Lung microvascular endothelial cell (primary cell): ENCODE results near the gene GSE1. TPM values are rescaled to one million over a fixed set of nuclear protein-coding genes. Genes with fewer than 3 reads are reported as not detected.
A peak's percentile ranks its signal among the peaks of the same experiment; 100 is the strongest.

Source experiments
- DNase-seq, 2 donors: peaks; one replicate each; pipeline versions ENCODE4 v3.0.0 to v3.0.0-alpha.2; 2010; ENCODE audit warnings: low read depth in 2 of 2
- total RNA-seq: library from RNA; depleted of rRNA; stranded (reverse); fragments of >200 nt; gene quantifications from 2 replicates; pipeline ENCODE4 v1.2.1, GENCODE V29; 2014

GSE1 gene
- total RNA-seq, 1 donor from 2014 or later, result 12.1 TPM

DNA sequence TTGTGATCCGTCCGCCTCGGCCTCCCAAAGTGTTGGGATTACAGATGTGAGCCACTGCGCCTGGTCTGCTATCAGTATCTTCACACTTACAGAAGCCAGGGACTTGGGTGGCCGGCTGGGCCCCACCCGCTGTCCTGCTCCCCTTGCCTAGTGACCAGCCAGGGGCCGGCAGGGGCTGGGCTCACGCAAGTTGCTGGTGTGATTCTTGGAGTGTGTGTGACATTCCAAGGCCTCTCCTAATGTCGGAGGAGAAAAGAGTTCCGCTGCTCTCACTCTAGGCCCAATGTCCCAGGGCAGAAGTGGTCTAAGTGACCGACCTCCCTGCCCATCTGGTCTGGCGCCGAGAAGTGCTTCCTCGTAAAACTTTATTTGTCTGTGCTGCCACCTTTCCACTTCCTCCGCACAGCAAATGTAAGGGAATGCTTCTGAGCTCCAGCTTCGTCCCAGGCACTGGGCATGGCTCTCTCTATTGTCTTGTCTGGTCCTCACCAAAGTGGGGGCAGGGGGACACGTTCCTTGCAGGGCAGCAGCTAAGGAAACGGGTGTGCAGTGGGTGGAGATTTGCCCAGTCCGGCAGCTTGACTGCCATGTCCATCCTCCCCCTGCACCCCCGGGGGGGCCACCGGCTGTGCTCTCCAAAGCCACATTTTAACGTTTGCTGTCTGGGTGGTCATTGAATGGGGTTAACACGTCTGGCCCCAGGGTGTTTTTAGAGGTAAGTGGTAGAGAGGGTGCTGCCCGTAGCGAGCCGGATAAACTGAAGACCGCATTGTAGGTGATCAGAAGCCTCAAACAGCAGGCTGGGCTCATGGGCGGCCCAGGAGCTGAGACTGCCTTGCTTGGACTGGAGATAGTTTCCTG lies 7.8 kb upstream of the GSE1 start:
- DNase-seq, result no peak

DNA sequence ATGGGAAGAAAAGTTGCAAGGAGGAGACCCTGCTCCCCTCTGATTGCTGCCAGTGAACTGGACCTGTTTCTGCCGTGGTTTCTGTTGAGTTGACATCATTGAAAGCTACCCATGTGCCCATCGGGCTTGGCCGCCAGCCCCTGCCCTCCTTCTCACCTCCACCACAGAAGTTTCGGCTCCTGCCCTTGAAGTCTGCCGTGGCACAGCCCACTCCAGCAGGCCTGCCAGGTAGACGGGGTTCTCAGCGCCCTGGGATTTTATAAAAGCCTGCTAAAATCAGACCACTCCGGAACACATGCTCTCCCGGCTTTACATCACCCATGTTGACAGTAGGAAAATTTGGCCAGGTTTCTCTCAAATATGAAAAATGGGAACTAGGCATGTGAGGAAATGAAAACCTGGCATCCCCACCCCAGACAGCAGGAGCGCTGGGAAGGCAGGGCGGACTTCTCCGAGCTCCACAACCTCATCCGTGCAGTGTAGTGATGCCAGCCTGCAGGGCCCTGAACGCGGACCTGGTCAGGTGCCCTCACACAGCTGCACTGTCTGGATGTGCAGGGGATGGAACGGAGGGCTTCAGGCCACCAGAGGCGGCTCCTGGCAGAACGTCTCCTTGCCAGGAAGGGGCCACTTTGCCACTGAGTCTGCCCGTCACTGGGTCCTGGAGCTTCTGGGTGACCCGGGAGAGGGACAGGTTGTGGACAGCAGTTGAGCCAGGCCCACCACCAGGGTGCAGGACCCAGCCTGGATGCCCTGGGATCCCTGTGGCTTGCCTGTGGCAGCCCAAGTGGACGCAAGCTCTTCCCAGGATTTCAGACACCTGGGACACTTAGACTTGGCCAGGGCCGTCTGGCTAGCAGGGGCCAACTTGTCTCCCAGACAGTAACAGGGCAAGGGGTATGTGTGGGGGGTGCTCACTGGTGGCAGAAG lies 6.9 kb upstream of the GSE1 start:
- DNase-seq, result no peak

DNA sequence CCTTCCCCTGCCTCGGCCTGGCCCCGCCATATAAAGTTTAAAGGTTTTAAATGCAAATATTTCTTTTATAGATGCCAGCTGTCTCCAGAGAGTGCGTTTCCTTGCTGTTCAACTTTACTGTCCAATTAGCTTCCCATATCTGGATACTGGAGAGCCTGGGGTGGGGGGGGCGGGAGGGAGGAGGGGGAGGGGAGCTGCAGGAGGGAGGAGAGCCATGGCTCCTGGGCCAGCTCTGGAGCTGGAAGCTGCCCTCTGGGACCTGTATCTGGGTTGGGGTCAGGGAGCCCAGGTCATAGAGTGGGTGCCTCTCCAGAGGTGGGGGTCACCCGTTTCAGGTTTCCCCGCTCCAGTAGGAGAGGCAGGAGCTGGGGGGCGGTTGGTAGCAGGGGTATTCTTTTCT lies 6.2 kb upstream of the GSE1 start:
- DNase-seq, result no peak

DNA sequence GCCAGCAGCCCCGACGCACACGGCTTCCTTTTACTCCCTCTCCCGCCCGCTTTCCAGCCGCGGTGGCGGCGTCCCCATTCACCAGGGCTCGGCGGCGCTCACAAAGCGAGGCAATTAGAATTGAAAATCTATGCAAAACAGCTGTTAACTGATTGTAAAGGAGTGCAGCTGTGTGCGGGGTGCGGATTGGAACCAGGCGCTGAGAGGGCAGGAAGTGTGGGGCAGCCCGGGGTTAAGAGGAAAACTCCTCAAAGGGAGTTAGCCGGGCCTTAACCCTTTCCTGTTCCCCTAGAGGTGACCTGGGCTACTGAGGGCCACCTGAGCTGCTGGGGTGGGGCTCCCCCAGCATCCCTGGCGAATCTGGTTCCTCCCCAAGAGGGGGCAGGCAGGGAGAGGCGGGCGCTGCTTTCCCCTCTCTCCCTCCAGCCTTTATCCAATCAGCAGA lies 5.8 kb upstream of the GSE1 start:
- DNase-seq, result no peak

GRCh38 chr16:85607796-85608514 lies 5.2 kb upstream of the GSE1 start:
- no peak for DNase-seq

GRCh38 chr16:85608515-85608885 lies 4.6 kb upstream of the GSE1 start:
- no peak for DNase-seq

DNA sequence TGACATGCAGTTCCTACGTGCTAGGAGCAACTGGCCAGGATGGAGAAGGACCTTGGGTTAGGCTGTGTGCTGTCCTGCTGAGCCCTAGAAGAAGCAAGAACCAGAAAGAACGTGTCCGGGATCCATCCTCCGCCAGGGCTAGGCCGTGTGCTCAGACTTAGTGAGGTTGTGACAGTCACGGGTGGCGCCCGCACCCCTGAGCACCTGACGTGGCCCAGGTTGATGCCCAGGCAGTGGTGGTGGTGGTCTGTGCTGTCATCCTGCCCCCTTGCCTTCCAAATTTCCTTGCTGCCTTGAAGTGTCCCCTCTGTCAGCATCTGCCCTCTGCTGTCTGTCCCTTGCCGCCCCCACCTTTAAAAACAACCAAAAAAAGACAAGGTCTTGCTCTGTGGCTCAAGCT lies 4.2 kb upstream of the GSE1 start:
- DNase-seq, result no peak

- DNase-seq, result no peak
These were observed 3.6 kb upstream of the GSE1 start for GRCh38 chr16:85609539-85609938.

- no peak for DNase-seq
These were observed 3.1 kb upstream of the GSE1 start for GRCh38 chr16:85610059-85610445.

DNA sequence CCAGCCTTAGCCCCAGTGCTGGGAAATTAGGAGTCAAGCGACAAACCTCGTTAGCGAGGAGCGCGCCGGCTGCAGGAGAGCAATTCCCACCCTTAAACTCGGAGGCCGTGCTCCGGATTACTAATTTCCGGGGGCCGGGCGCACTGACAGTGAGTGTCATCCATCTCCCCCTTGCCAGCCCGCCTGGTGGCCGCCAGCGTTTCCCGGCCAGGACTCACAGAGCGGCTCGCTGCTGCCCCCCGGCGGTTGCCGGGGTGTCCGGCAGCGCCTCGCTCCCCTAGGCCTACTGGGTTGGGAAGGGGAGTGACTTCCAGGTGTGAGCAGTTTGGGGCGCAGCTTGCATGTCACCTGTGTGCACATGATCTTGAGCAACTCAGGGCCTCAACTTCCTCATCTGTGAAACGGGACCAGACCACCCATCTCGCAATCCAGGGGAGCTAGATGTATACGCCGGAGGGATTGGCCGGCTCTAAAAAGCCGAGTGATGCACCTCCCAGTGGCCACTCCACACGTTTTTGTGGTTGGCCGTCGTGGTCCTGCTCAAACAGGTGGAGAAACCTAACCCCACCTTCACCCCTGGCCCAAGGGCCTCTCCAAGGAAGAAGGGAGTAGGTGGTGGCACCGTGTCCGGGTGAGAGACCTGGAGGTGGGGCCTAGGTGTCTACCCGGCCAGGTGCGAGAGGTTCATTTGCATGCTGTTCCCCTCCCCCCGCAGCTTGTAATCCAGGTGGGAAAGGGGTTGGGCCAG lies 2.5 kb upstream of the GSE1 start:
- DNase-seq, result peak; percentile 70 to 83

DNA sequence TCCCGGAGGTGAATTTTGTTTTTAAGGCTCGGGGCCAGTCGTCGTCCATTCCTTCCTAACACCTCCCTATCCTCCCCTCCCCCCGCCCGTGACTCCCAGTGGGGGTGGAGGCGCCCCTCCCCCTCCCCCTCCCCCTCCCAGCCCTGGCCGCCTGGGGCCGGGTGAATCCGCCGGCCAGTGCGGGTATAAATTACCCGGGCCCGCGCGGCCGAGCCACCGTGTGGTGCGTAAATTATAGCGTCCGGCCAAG lies 2.0 kb upstream of the GSE1 start:
- DNase-seq, result peak in 1 of 2 donors; percentile 30

GRCh38 chr16:85611444-85612190 lies 1.5 kb upstream of the GSE1 start:
- peak; percentile 45 to 79 for DNase-seq

DNA sequence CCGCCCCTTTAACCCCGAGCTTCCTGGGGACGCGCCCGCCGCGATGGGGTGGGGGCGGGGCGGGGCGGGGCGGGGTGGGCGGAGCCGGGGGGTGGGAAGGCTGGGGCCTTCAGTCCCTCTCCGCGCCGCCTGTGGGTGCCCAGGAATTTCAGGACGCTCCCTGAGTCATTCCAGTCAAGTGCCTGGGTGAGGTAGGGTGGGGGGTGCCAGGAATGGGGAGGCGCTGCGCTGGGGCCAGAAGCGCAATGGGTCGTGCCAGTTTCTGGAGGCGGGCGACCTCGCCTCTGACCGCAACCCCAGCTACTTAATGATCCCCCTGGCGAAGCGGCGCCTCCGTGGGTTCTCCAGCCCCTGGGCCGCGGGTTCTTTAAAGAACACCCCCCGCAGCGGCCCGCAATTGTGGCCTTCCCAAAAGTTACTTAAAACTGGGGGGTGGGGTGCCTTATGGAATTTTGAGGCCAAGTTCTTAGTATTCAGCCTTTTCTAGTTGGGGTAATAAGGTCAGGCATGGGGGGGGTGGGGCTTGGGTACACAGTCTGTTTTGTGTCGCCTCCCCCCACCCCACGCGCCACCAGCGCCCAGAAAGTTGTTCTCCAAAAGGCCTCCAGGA lies 826 bp upstream of the GSE1 start:
- DNase-seq, result peak in 1 of 2 donors; percentile 18

DNA sequence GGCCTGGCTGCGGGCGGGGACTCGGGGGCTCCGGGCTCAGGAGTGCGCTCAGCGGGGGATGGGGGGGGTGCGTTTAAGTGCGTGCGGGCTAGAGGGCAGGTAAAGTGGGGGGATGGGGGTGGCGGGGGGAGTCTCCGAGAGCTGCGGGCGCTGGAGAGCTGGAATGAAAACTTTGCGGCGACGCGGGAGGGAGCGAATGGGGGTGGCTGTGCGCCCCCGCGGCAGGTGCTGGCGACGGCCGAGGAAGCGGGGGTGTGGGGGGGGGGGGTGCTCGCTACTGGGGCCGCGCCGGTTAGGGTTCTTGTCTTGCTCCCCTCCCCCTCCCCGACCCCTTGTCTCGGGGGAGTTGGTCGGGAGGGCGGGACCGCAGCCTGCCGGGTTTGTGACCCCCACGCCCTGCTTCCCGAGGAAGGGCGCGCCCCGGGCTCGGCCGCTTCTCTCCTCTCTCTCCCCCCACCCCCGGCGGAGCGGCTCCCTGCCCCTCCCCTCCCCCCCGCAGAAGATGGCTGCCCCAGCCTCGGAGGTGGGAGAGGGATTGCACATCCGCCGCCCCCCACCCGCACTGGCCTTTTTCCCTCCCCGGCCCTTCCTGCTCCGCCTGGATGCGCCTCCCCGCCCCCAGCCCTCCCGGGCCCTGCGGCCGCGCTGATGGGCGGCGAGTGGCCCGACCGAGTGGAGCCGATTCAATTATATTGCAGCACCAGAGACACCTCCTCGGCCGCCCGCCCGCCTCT lies 649 bp downstream of the GSE1 start:
- peak in 1 of 2 donors; percentile 53 for DNase-seq

GRCh38 chr16:85614338-85615013 lies 1.4 kb downstream of the GSE1 start:
- no peak for DNase-seq

GRCh38 chr16:85615014-85615851 lies 2.1 kb downstream of the GSE1 start:
- DNase-seq, result no peak

DNA sequence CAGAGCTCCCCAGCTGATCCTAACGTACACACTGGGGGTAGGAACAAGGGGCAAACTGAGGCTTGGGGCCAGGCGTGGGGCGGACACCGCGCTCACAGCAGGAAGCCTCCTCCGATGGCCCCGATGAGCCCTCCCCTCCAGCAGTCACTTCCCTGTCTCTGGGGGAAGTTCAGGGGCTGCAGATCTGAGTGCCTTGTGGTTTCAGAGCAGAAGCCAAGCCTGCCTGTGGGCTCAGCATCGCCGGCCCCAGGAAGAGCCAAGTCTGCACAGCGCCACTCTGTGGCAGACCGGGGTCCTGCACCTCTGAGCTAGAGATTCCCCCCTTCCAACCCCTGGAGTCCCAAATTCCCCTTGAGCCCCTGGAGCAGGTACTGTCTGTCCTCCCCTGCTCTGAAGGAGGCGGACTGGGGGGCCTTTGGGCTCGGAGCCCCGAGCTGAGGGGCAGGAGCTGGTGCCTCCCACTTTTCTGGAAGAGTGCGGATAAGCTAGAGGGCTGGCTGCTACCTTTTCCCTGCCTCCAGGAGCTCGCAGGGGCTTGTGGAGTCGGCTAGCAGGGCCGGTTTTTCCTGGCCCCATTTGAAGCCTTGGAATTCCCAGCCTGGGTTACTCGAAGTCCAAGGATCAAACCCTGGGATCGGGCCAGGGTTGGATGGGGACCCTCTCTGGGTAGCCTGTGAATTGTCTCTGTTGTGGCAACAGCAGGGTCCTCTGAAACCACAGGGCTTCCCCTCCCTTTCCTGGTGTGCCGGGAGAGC lies 2.9 kb downstream of the GSE1 start:
- DNase-seq, result peak; percentile 60 to 69
